Keratinocyte (primary cell): ENCODE measurements around the gene QPCTL. TPM values are rescaled to one million over a fixed set of nuclear protein-coding genes. Genes with fewer than 3 reads are reported as not detected.
A peak's percentile ranks its signal among the peaks of the same experiment; 100 is the strongest.
"Not testable (repeated sequence)": the region's sequence is repeated elsewhere in the genome, so short reads cannot be mapped to it uniquely, and the experiment has no call there.

Source experiments
- DNase-seq: peaks from one replicate; pipeline ENCODE4 v3.0.0-alpha.2; 2011; ENCODE audit warnings: low read depth, missing footprints, low spot score
- FAIRE-seq: peaks from 2 replicates; lab custom pipeline; 2011; peaks lifted over from hg19 to GRCh38; lab: Jason Lieb, UNC
- H2AFZ ChIP-seq: 2 replicates; pipeline ENCODE4 v1.6.0; 2012; ENCODE audit warnings: low read length, control low read depth, inconsistent platforms; ENCODE audit not compliant: control insufficient read depth
- H3K27ac ChIP-seq: 2 replicates; pipeline ENCODE4 v1.5.1; 2011; ENCODE audit warnings: low read length; ENCODE audit not compliant: control insufficient read depth, insufficient read depth
- H3K27me3 ChIP-seq: 3 replicates; pipeline ENCODE4 v1.6.0; 2011; ENCODE audit warnings: low read length; ENCODE audit not compliant: control insufficient read depth, insufficient read depth; ENCODE audit errors: extremely low read depth
- H3K36me3 ChIP-seq, 2 experiments: 2 replicates in 1 of 2; 3 replicates in 1 of 2; pipeline ENCODE4 v1.5.1; 2011; ENCODE audit warnings: low read length in 2 of 2, mild to moderate bottlenecking in 1 of 2; ENCODE audit not compliant: control insufficient read depth in 2 of 2, insufficient read depth in 2 of 2; ENCODE audit errors: extremely low read depth in 1 of 2
- H3K4me1 ChIP-seq: 3 replicates; pipeline ENCODE4 v1.5.1; 2011; ENCODE audit warnings: low read length; ENCODE audit not compliant: control insufficient read depth, insufficient read depth; ENCODE audit errors: extremely low read depth
- H3K4me2 ChIP-seq: 3 replicates; pipeline ENCODE4 v1.6.0; 2011; ENCODE audit warnings: low read depth, low read length; ENCODE audit not compliant: control insufficient read depth, insufficient read depth; ENCODE audit errors: extremely low read depth
- H3K4me3 ChIP-seq, 3 experiments: fragments of 200-600 bp in 1 of 3; sonication (generic) in 1 of 3; 2 replicates in 2 of 3; 3 replicates in 1 of 3; pipeline ENCODE4 v1.5.1; 2011 to 2016; ENCODE audit warnings: low read length in 3 of 3, mild to moderate bottlenecking in 3 of 3, control low read depth in 2 of 3, inconsistent platforms in 1 of 3, low read depth in 1 of 3, mixed read lengths in 1 of 3, mixed run types in 1 of 3, moderate library complexity in 1 of 3; ENCODE audit not compliant: control insufficient read depth in 2 of 3, insufficient read depth in 2 of 3; ENCODE audit errors: extremely low read depth in 1 of 3
- H3K79me2 ChIP-seq: 2 replicates; pipeline ENCODE4 v1.6.0; 2012; ENCODE audit warnings: low read length; ENCODE audit not compliant: control insufficient read depth, insufficient read depth
- H3K9ac ChIP-seq: 3 replicates; pipeline ENCODE4 v1.6.0; 2011; ENCODE audit warnings: low read length; ENCODE audit not compliant: control insufficient read depth, insufficient read depth; ENCODE audit errors: extremely low read depth
- H3K9me1 ChIP-seq: 3 replicates; pipeline ENCODE4 v1.6.0; 2011; ENCODE audit warnings: low read length; ENCODE audit not compliant: control insufficient read depth, insufficient read depth; ENCODE audit errors: extremely low read depth
- H3K9me3 ChIP-seq: 2 replicates; pipeline ENCODE4 v1.5.1; 2012; ENCODE audit warnings: low read depth, low read length; ENCODE audit not compliant: control insufficient read depth
- H4K20me1 ChIP-seq: 3 replicates; pipeline ENCODE4 v1.6.0; 2011; ENCODE audit warnings: low read length; ENCODE audit not compliant: control insufficient read depth, insufficient read depth; ENCODE audit errors: extremely low read depth
- CTCF ChIP-seq, 3 experiments: IDR thresholded peaks in 1 of 3; conservative IDR thresholded peaks in 1 of 3; optimal IDR thresholded peaks in 1 of 3; 2 replicates in 2 of 3; 3 replicates in 1 of 3; pipeline versions ENCODE3 to v1.5.1; 2011; ENCODE audit warnings: low read length in 3 of 3, mild to moderate bottlenecking in 3 of 3, moderate library complexity in 2 of 3, control low read depth in 1 of 3, inconsistent platforms in 1 of 3; ENCODE audit not compliant: insufficient read depth in 2 of 3; ENCODE audit errors: extremely low read depth in 1 of 3
- EZH2 ChIP-seq: IDR thresholded peaks from one replicate; pipeline ENCODE4 v1.6.1; 2012; ENCODE audit warnings: inconsistent platforms, mild to moderate bottlenecking, low read length, moderate library complexity
- dilution Hi-C: fragments of 300-500 bp; cut with MboI; formaldehyde crosslinking; loops from one replicate; pipeline ENCODE4 v1.7.0; 2020; ENCODE audit warnings: low sequenced_read_pairs; ENCODE audit not compliant: extremely low pct_ligation_motif_present
- polyA plus RNA-seq, 5 experiments: library from polyadenylated mRNA; depleted of rRNA in 3 of 5; stranded (reverse) in 3 of 5; stranded (forward) in 1 of 5; unstranded in 1 of 5; fragments of >200 nt; gene quantifications; 1 replicate in 1 of 5; 2 replicates in 3 of 5; 3 replicates in 1 of 5; pipeline versions ENCODE4 v1.2.1 to v1.2.3, GENCODE V29; 2011 to 2012; ENCODE audit warnings: missing spikeins in 2 of 5, low read depth in 1 of 5, low replicate concordance in 1 of 5

Gene QPCTL
- polyA plus RNA-seq, 1 donor (not counting 4 experiments of a cell fraction or from before 2014, with no cell fraction given) = 11.9 TPM

DNA sequence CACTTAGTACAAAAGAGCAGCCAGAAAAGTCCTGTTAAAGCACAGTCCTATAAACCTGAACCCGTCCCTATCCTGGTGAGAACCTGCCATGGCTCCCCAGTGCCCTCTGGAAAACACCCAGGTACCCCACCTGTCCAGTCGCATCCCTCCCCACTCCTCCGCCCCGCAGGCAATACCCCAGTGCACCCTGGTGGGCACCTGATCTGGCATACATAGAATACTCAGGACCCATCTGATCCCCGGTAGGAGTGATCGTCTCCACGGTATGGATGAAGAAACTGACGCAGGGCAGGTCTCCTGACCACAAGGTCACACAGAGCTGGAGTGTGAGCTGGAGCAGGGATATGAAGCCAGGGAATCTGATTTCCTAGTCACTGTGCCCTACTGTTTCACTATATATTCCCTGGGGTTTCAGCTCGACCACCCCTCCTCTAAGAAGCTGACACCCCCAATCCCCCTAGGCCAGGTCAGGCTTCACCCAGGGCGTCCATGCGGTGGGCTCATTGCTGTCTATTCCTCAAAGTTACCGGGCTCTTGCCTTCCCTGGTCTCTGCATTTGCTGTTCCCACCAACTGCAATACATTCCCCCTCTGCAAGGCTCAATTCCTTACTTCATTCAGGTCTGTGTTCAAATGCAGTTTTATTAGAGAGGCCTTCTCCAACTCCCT, 25.7 kb downstream of the QPCTL start:
- FAIRE-seq = no peak
- peaks cover 60% of the 10 kb centered on the region for H3K79me2 ChIP-seq

DNA sequence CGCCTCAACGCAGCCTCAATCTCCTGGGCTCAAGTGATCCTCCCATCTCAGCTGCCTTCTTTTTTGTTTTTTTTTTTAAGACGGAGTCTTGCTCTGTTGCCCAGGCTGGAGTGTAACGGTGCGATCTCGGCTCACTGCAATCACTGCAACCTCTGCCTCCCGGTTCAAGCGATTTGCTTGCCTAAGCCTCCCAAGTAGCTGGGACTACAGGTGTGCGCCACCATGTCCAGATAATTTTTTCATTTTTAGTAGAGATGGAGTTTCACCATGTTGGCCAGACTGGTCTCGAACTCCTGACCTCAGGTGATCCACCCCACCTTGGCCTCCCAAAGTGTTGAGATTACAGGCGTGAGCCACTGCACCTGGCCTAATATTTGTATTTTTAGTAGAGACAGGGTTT, 27.6 kb downstream of the QPCTL start:
- Histone ChIP-seq H3K36me3 (peaks cover 12 to 18% of the 10 kb centered on the region in 2 experiments), H3K79me2 (peaks cover 50% of the 10 kb centered on the region), H3K4me1 (peaks cover 21% of the 10 kb centered on the region)
- H3K4me2 ChIP-seq, FAIRE-seq, H3K27me3 ChIP-seq, H3K27ac ChIP-seq, H2AFZ ChIP-seq, dilution Hi-C loops, H3K9me3 ChIP-seq, H3K9ac ChIP-seq, H3K9me1 ChIP-seq, DNase-seq, H4K20me1 ChIP-seq, H3K4me3 ChIP-seq: not testable (repeated sequence)

More for the DNA sequence above, 25.7 kb downstream of the QPCTL start:
- H3K36me3 ChIP-seq = peaks cover 15 to 21% of the 10 kb centered on the region in 2 experiments
- dilution Hi-C loops = no loop called here
- no peaks in the 10 kb centered on the region for H3K27me3 ChIP-seq
- peaks cover 21% of the 10 kb centered on the region for H3K4me1 ChIP-seq
- no peak overlapping the region for H2AFZ ChIP-seq
- TF ChIP-seq EZH2 (no peak), CTCF (optimal IDR thresholded peaks at IDR 0.05 in 1 of 3, IDR thresholded peaks at IDR 0.05 in 1 of 3, conservative IDR thresholded peaks at IDR 0.05 in 1 of 3; ENCODE audit: extremely low read depth in 1 of 3, insufficient read depth in 2 of 3, low read length in 3 of 3) (no peak)
- peak overlapping the region; percentile 94 for H3K27ac ChIP-seq
- H3K9me1 ChIP-seq = no peaks in the 10 kb centered on the region
- H3K9me3 ChIP-seq = no peaks in the 10 kb centered on the region
- H3K4me3 ChIP-seq = peak overlapping the region; percentile 47 to 83 (median 76)
- no peak for DNase-seq
- peaks cover 3% of the 10 kb centered on the region for H4K20me1 ChIP-seq
- peak overlapping the region; percentile 94 for H3K4me2 ChIP-seq
- peak overlapping the region; percentile 82 for H3K9ac ChIP-seq

DNA sequence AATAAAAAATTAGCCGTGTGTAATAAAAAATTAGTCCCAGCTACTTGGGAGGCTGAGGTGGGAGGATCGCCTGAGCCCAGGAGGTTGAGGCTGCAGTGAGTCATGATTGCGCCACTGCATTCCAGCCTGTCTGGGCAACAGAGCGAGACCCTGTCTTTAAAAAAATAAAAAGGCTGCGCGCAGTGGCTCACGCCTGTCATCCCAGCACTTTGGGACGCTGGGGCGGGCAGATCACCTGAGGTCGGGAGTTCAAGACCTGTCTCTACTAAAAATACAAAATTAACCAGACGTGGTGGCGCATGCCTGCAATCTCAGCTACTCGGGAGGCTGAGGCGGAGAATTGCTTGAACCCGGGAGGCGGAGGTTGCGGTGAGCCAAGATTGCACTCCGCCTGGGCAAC, 36.2 kb downstream of the QPCTL start:
- FAIRE-seq, dilution Hi-C loops, H3K27ac ChIP-seq, H3K9ac ChIP-seq, H3K36me3 ChIP-seq, H3K9me3 ChIP-seq, H3K27me3 ChIP-seq, H3K9me1 ChIP-seq, H2AFZ ChIP-seq, H4K20me1 ChIP-seq, H3K4me3 ChIP-seq, DNase-seq, H3K4me2 ChIP-seq: not testable (repeated sequence)
- H3K79me2 ChIP-seq = peaks cover 56% of the 10 kb centered on the region
- H3K4me1 ChIP-seq = peaks cover 15% of the 10 kb centered on the region
